ELF-1 (cell line): ENCODE results near the gene FSTL4.

ENCODE experiments used
- DNase-seq: peaks from one replicate; pipeline ENCODE4 v3.0.0-alpha.2; 2016; ENCODE audit warnings: low read depth, low spot score

The FSTL4 gene

GRCh38 chr5:133325864-133326263, 286.5 kb downstream of the FSTL4 start:
- DNase-seq = no peak

GRCh38 chr5:133324926-133325325, 287.4 kb downstream of the FSTL4 start:
- DNase-seq = no peak

GRCh38 chr5:133323494-133324457, 288.6 kb downstream of the FSTL4 start:
- no peak for DNase-seq

DNA sequence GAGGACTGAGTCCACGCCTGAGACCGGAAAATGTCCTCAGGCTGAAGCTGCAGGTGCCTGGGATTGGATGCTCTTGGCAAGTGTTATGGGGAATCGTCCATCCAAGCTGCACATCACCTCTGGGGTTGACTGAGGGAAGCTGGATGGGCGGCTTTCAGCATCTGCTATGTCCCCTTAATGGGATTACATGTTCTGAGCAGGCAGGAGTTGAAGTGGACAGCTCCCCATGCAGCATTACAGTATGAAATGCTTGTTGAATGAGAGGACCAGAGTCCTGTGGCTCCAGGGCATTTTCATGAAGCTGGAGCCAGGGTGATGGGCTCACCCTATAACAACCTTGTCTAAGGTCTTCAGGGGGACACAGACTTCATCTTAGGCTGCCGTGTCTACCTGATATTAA, 289.6 kb downstream of the FSTL4 start:
- no peak for DNase-seq

GRCh38 chr5:133321833-133322420, 290.4 kb downstream of the FSTL4 start:
- no peak for DNase-seq

GRCh38 chr5:133321286-133321832, 291.0 kb downstream of the FSTL4 start:
- DNase-seq = no peak

DNA sequence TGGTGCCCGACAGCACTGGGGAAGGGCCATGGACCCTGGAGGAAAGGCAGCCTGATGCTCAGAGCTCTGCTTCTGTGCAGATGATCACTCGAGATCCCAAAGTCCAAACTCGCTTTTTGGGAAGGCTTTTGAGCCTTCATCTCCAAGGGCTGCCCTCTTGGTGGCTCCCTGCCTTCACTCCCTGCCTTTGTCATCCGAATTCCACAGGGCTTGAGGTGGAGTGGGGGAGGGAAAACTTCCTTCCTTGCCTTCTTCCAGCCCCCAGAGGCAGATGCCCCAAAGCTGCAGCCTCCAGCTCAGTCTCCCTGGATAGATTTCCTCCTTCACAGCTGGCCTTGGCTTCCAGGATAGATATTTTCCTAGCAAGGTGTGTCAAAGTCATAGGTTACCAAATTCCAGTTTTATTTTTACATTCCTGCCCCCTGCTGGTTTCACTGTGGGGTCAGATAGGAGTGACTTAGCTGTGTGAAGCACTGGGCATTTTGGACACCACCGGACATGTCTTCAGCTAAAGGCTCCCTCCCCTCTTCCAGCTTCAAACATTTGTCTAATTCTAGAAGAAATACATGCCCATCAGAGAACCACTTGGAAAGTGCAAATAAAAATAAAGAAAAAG, 292.3 kb downstream of the FSTL4 start:
- DNase-seq = no peak

GRCh38 chr5:133319244-133319643, 293.1 kb downstream of the FSTL4 start:
- no peak for DNase-seq

- no peak for DNase-seq
Measured at GRCh38 chr5:133317558-133317957, 294.8 kb downstream of the FSTL4 start.

DNA sequence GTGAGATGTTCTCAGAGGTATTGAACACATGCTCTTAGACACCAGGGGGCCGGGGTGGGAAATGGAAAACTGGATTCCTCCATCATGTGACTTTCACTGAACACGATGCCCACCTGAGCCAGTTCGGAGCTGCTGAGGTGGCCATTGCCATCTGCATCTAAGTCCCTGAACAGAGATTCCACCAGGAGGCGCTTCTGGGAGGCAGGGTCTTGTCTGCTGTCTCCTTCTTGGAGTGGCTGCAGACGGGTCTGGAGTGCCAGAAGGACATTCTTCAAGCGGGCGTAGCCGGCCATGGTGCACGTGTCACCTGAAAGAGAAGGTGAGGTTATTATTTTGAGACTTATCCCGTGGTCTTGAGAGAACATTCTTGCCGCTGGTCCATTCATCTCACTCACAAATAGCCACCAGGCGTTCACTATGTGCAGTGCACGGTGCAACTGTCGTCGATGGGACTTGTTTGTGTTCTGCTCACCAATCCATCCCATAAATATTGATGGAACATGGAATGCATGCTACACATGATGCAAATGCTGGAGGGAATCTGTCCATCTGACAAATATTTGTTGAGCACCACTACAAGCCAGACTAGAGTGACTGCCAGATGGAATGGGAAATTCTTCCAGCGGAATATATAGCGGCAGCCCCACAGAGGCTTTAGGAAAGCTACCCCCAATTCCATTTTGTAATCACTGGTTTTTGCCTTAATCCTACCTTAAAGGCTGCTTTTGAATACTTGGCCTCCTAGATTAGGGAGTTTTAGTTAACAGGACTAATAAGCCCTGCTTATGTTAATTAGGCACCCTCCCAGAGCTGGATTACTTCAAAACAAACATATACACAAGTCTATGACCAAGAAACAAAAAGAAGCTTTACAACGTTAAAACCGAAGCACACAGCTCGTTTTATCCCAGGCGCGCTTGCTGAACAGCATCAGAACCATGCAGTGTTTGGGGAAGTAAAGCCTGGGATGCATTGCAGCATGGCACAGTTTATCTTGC, 295.7 kb downstream of the FSTL4 start:
- DNase-seq = peak; percentile 78

DNA sequence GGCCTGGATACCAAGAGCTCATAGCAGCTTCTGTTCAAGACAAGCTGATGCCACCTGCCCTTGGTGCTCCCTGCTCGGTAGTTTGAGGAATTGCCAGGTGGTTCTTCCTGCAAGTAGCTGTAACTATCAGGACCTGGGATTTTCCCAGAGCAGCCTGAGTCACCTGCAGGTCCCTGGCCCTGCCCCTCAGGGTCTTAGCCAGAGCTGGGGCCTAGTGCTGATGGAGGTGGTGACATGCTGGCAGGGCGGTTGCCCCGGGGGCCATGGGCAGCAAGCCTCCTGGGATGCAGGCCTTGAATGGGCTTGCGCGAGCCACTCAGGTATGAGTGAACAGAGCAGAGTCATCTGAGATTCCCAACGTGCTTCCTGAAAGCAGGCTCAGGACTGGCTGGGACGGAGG, 298.3 kb downstream of the FSTL4 start:
- DNase-seq = no peak

DNA sequence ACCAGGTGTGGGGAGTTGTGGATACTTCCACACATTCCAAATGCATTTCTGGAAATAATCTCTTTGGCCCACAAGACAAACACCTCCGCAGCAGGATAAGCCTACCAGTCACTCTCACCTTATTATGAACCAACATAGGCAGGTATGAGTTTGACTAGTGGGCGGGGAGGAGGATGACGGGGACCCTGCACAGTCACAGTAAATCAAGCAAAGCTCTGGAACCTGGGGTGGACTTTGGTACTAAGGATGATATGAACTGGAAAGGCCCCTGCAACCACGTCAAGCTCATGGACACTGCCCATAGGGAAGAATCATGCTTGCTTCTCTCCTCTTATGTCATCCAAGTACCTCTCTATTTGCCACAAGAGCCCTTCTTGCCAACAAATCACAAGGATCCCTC, 301.2 kb downstream of the FSTL4 start:
- DNase-seq = no peak

GRCh38 chr5:133309984-133310621, 302.2 kb downstream of the FSTL4 start:
- DNase-seq = no peak

DNA sequence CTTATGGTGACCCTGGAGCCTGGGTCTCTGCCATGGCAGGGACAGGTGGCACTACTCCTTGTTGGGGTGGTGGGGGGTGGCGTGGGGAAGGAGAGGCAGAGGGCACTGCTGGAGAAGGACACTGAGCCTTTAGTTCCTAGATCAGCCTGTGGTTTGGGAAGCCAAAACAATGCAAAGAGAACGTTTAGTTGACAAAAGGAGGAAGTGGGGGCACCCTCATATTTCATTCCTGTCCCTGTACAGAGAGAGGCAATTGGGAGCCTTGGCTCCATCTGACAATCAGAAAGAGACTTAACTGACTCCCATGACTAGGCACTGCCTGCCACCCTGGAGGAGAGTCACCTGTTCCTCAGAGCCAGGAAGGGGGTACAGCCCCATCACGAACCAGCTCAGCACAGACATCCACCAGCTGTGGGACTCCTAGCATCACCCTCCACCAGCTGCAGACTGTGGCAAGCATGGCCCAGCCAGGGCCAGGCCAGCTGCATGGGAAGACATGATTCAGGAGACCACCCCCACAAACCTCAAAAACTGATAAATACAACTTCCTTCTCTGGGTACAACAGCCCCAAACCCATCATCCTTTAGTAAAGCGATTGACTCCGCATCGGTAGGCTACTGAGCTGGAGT, 303.1 kb downstream of the FSTL4 start:
- DNase-seq = no peak

DNA sequence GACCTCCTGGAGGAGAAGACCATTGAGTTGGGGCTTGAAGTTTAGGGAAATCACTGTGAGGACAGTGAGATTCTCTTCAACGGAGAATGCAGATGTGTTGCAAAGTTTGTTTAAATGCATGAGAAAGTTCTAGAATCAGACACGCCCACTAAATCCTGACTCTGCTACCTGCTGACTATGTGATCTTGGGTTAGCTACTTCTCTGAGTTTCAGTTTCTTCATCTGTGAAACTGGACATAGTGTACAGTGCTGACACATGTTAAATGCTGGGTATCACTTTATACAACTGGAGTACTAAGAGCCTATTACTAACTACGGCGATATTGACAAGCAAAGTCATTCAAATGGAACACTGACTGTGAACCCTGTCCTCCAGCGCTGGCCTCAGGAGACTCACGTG, 305.1 kb downstream of the FSTL4 start:
- DNase-seq = no peak

DNA sequence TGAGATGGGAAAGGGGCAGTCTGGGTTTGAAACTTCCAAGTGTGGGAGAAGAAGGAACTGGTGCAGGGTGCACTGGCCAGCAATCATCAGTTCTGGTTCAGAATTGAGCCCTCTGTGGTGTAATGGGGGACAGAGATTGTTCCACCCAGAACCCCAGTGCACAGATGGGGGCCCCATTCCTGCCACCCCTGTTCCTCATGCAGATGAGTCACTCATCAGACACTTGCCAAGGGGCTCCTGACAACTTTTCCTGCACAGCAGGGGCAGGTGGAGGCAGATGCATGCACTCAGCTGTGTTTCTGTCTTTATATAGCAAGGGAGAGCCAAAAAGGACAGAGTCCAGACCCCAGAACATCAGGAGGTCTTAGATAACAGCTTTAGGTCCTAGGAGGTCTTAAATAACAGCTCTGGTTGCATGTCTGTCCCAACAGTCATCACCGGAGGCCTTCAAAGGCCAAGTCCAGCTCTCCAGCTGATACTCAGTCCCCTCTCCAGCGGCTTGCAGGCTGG, 307.6 kb downstream of the FSTL4 start:
- DNase-seq = no peak

DNA sequence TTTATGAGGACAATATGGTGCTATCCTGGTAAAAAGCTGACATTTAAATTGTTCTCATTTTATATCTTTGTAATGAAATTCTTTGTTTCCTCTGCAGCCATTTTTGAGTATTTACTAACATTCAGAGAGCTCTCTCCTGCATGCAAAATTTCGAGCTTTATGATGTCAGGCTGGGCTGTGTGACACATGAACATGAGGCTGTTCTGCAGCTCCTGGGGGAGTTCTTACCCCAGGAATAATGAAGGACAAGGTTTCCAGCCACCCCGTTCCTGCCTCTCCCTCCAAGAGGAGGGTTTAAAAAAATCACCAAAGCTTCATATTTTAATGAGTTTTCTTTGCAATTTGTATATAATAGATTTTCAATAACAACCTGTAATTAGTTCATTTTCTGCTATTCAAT, 308.2 kb downstream of the FSTL4 start:
- no peak for DNase-seq

GRCh38 chr5:133303298-133303697, 309.0 kb downstream of the FSTL4 start:
- DNase-seq = no peak

DNA sequence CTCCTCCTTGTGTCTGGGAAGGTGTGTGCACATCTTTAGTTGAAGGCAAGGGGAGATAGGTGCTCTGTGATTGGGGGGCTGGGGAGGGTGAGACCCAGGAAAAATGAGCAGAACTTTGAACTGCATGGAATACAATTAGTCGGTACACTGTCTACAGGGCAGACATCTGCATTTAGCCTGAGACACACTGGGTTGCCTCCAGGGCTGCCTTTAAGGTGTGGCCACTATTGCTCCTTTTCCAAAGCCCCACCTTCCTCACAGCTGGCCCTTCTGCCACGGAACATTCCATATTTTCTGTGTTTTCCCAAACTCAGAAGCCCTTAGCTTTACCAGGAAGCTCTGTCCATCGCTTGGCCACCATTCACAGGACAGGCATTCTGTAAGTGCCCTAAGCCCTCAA, 312.6 kb downstream of the FSTL4 start:
- no peak for DNase-seq

- DNase-seq = no peak
Measured at GRCh38 chr5:133299021-133299420, 313.3 kb downstream of the FSTL4 start.
